Glutamatergic neuron (in vitro differentiated cells): Measurements from ENCODE around the gene CORO7. TPM values are rescaled to one million over a fixed set of nuclear protein-coding genes. Genes with fewer than 3 reads are reported as not detected.

ENCODE experiments used
- DNase-seq: peaks from one replicate; pipeline ENCODE4 v3.0.0; 2022
- H3K27ac Mint-ChIP-seq: one replicate; pipeline ENCODE4 v1.8.0; 2020; ENCODE audit warnings: mild to moderate bottlenecking, mixed read lengths, inconsistent platforms; ENCODE audit not compliant: unreplicated experiment
- H3K27me3 Mint-ChIP-seq: one replicate; pipeline ENCODE4 v1.8.0; 2020; ENCODE audit warnings: mild to moderate bottlenecking, moderate library complexity, mixed read lengths, inconsistent platforms; ENCODE audit not compliant: unreplicated experiment
- H3K36me3 Mint-ChIP-seq: one replicate; pipeline ENCODE4 v1.8.0; 2020; ENCODE audit warnings: mild to moderate bottlenecking, mixed read lengths, inconsistent platforms; ENCODE audit not compliant: unreplicated experiment
- H3K4me1 Mint-ChIP-seq: one replicate; pipeline ENCODE4 v1.8.0; 2020; ENCODE audit warnings: mild to moderate bottlenecking, low read depth, mixed read lengths, inconsistent platforms; ENCODE audit not compliant: unreplicated experiment
- H3K4me3 Mint-ChIP-seq: one replicate; pipeline ENCODE4 v1.8.0; 2020; ENCODE audit warnings: mild to moderate bottlenecking, mixed read lengths, inconsistent platforms; ENCODE audit not compliant: unreplicated experiment
- H3K9me3 Mint-ChIP-seq: one replicate; pipeline ENCODE4 v1.8.0; 2020; ENCODE audit warnings: mild to moderate bottlenecking, moderate library complexity, mixed read lengths, inconsistent platforms; ENCODE audit not compliant: unreplicated experiment
- CTCF ChIP-seq: fragments of 200-600 bp; sonication (generic); IDR thresholded peaks from one replicate; pipeline ENCODE4 v1.5.0; 2021; ENCODE audit not compliant: partially characterized antibody, unreplicated experiment
- total RNA-seq: library from RNA; stranded (reverse); fragmentation: NEBNext Ultra II Directional; extraction: Animal tissue kit (Norgen Biotek cat#: 25700); gene quantifications from one replicate; pipeline ENCODE4 v1.2.1, GENCODE V29; 2021; ENCODE audit not compliant: unreplicated experiment

CORO7 gene
- total RNA-seq, 1 donor from 2014 or later = 200 TPM

- Mint-ChIP-seq H3K27ac (no peak overlapping the region), H3K4me1 (peaks cover 10% of the 10 kb centered on the region), H3K9me3 (peaks cover 2% of the 10 kb centered on the region), H3K27me3 (peaks cover 2% of the 10 kb centered on the region), H3K36me3 (no peaks in the 10 kb centered on the region), H3K4me3 (no peak overlapping the region)
- DNase-seq = no peak
- no peak for TF ChIP-seq CTCF
Observed at GRCh38 chr16:4325253-4325758, 91.1 kb downstream of the CORO7 start.

GRCh38 chr16:4324492-4325252 lies 91.7 kb downstream of the CORO7 start:
- Mint-ChIP-seq H3K4me3 (peak overlapping the region; percentile 46), H3K27ac (peak overlapping the region; percentile 62), H3K27me3 (peaks cover 2% of the 10 kb centered on the region), H3K9me3 (peaks cover 4% of the 10 kb centered on the region), H3K4me1 (peaks cover 10% of the 10 kb centered on the region), H3K36me3 (no peaks in the 10 kb centered on the region)
- no peak for DNase-seq
- TF ChIP-seq CTCF = no peak

- peaks cover 4% of the 10 kb centered on the region for H3K9me3 Mint-ChIP-seq
- DNase-seq = peak; percentile 80
- no peaks in the 10 kb centered on the region for H3K27me3 Mint-ChIP-seq
- H3K27ac Mint-ChIP-seq = peak overlapping the region; percentile 62
- no peaks in the 10 kb centered on the region for H3K36me3 Mint-ChIP-seq
- peaks cover 6% of the 10 kb centered on the region for H3K4me1 Mint-ChIP-seq
- no peak for TF ChIP-seq CTCF
- H3K4me3 Mint-ChIP-seq = peak overlapping the region; percentile 46
Observed at GRCh38 chr16:4323845-4324488, 92.4 kb downstream of the CORO7 start.

GRCh38 chr16:4323071-4323844 lies 93.1 kb downstream of the CORO7 start:
- no peak for DNase-seq
- Mint-ChIP-seq H3K36me3 (no peaks in the 10 kb centered on the region), H3K4me3 (no peak overlapping the region), H3K4me1 (peaks cover 8% of the 10 kb centered on the region), H3K9me3 (peaks cover 5% of the 10 kb centered on the region), H3K27me3 (no peaks in the 10 kb centered on the region), H3K27ac (no peak overlapping the region)
- TF ChIP-seq CTCF = no peak
